Right atrium auricular region (tissue), 2 donors: ENCODE measurements around the gene CFAP299. TPM values are rescaled to one million over a fixed set of nuclear protein-coding genes. Genes with fewer than 3 reads are reported as not detected.

Experiments
- DNase-seq: peaks from one replicate; pipeline ENCODE4 v3.0.0-alpha.2; 2019; ENCODE audit warnings: low spot score
- H3K27ac ChIP-seq, 2 donors: fragments of 200-600 bp; sonication (generic); 1 replicate in 1 of 2; 2 replicates in 1 of 2; pipeline ENCODE4 v1.5.1; 2016 to 2019
- H3K27me3 ChIP-seq, 2 donors: fragments of 200-600 bp; sonication (generic); one replicate each; pipeline versions ENCODE4 v1.5.1 to v1.6.0; 2017 to 2019
- H3K36me3 ChIP-seq: fragments of 200-600 bp; sonication (generic); one replicate; pipeline ENCODE4 v1.5.1; 2016
- H3K4me1 ChIP-seq, 2 donors: fragments of 200-600 bp; sonication (generic); one replicate each; pipeline versions ENCODE4 v1.5.1 to v1.6.0; 2017 to 2019
- H3K4me3 ChIP-seq, 2 donors: fragments of 200-600 bp; sonication (generic); 1 replicate in 1 of 2; 2 replicates in 1 of 2; pipeline ENCODE4 v1.5.1; 2017 to 2019; ENCODE audit warnings: mild to moderate bottlenecking in 1 of 2, moderate library complexity in 1 of 2
- H3K9me3 ChIP-seq, 2 donors: fragments of 200-600 bp; sonication (generic); one replicate each; pipeline ENCODE4 v1.5.1; 2019
- total RNA-seq, 2 donors: library from RNA; depleted of rRNA; stranded (reverse); fragments of >200 nt; gene quantifications; one replicate each; pipeline ENCODE4 v1.1.0, GENCODE V29; 2016
- TF ChIP-seq, protein P1 (sequence below), 2 donors: fragments of 200-600 bp; sonication (generic); IDR thresholded peaks; one replicate each; pipeline ENCODE4 v1.5.1; 2019; ENCODE audit warnings: antibody characterized with exemption in 2 of 2

Gene CFAP299
- total RNA-seq, 2 donors from 2014 or later: not detected

DNA sequence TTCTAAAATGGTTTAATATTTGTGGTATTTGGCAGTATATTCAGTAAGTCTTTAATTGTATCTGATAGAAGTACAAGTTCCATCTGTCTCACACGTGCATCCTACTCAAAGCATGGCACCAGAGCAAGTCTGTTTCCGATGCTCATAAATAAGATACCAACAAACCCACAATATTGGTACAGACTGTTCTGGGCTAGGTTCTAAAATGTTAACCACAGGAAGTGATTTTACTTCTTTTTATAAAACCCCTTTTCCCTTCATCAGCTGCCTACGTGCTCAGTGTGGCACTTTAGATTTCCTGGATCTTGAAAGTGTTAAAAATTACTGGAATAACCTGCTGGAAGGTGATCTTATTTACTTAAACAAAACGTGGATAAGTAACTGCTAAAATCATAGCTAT is 165.1 kb downstream of the CFAP299 start:
- Histone ChIP-seq H3K27ac (no peak overlapping the region), H3K9me3 (peaks cover 0 to 9% of the 10 kb centered on the region in 2 donors), H3K27me3 (no peaks in the 10 kb centered on the region), H3K36me3 (no peaks in the 10 kb centered on the region), H3K4me1 (no peaks in the 10 kb centered on the region), H3K4me3 (no peak overlapping the region)
- DNase-seq: no peak
- TF ChIP-seq, protein P1, sequence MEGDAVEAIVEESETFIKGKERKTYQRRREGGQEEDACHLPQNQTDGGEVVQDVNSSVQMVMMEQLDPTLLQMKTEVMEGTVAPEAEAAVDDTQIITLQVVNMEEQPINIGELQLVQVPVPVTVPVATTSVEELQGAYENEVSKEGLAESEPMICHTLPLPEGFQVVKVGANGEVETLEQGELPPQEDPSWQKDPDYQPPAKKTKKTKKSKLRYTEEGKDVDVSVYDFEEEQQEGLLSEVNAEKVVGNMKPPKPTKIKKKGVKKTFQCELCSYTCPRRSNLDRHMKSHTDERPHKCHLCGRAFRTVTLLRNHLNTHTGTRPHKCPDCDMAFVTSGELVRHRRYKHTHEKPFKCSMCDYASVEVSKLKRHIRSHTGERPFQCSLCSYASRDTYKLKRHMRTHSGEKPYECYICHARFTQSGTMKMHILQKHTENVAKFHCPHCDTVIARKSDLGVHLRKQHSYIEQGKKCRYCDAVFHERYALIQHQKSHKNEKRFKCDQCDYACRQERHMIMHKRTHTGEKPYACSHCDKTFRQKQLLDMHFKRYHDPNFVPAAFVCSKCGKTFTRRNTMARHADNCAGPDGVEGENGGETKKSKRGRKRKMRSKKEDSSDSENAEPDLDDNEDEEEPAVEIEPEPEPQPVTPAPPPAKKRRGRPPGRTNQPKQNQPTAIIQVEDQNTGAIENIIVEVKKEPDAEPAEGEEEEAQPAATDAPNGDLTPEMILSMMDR (IDR thresholded peaks at IDR 0.05): no peak

DNA sequence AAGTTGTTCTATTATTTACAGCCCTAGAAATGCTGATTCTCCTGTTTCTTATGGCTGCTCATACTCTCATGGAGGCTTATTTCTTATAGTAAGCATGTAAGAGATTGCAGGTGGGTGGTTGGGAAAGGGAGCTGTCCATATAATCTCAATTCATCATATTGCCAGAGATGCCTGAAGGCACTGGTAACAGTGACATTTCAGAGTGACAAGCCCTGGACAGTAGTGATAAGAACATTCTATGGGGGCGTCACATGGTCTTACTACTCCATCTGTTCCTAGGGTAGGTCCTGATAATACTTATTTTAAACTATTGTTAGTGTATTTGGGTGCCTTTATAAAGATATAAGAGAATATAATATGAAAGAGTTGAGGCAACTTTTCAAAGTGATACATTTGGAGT is 171.5 kb downstream of the CFAP299 start:
- TF ChIP-seq, protein P1 (IDR thresholded peaks at IDR 0.05): no peak
- Histone ChIP-seq H3K4me1 (no peaks in the 10 kb centered on the region), H3K27me3 (no peaks in the 10 kb centered on the region), H3K9me3 (no peaks in the 10 kb centered on the region), H3K36me3 (no peaks in the 10 kb centered on the region), H3K4me3 (no peak overlapping the region), H3K27ac (no peak overlapping the region)
- no peak for DNase-seq

DNA sequence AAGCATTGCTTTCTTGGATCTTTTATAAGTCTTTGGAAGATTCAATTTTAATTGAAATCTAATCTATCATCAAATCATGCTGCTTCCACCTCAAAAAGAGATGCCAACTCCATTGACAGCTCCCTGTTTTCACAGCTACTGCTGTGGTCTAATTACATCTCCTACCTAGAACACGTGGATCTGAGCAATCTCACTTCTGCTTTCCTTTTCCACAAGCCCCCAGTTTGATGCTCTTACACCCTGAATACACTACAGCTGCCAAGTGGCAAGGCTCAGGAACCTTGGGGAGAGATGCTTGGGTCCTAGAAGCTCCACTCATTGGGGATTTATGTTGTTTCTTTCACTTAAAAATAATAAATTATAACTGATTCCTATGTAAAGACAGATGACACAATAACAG is 172.0 kb downstream of the CFAP299 start:
- TF ChIP-seq, protein P1 (IDR thresholded peaks at IDR 0.05): no peak
- H3K4me3 ChIP-seq: no peak overlapping the region
- H3K27me3 ChIP-seq: no peaks in the 10 kb centered on the region
- H3K4me1 ChIP-seq: no peaks in the 10 kb centered on the region
- H3K9me3 ChIP-seq: no peaks in the 10 kb centered on the region
- no peak overlapping the region for H3K27ac ChIP-seq
- DNase-seq: no peak
- H3K36me3 ChIP-seq: no peaks in the 10 kb centered on the region

DNA sequence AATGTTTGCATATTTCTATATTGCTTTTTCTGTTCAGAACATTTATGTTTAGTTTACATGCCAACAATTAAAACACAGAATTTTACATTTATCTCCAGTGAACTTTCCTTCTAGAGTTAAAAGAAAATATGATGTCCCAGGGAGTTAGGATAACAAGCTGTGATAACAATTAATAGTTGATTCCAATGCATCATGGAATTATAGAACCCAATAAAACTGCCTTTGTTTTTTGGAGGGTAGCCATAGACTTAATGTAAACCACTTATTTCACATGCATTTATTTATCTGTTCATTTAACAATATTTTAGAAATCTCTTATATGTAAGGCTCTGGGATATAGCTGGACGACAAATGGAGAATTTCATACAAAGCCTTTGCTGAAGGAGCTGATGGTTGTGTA is 180.0 kb downstream of the CFAP299 start:
- H3K4me3 ChIP-seq: no peak overlapping the region
- H3K36me3 ChIP-seq: no peaks in the 10 kb centered on the region
- H3K4me1 ChIP-seq: no peaks in the 10 kb centered on the region
- TF ChIP-seq, protein P1 (IDR thresholded peaks at IDR 0.05): no peak
- no peaks in the 10 kb centered on the region for H3K27me3 ChIP-seq
- no peak overlapping the region for H3K27ac ChIP-seq
- no peaks in the 10 kb centered on the region for H3K9me3 ChIP-seq
- DNase-seq: no peak

DNA sequence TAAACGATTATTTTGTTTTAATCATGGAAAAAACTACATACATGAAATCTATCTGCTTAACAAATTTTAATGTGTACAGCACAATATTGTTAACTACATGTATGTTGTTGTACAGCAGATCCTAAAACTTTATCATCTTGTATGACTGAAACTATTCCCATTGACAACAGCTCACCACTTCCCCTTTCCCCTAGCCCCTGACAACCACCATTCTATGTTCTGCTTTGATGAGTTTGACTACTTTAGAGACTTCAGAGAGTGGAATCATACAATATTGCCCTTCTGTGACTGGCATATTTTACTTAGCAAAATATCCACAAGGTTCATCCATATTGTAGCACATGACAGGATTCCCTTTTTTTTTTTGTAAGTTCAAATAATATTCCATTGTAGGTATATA is 185.9 kb downstream of the CFAP299 start:
- no peak for DNase-seq
- TF ChIP-seq, protein P1 (IDR thresholded peaks at IDR 0.05): no peak
- Histone ChIP-seq H3K4me3 (no peak overlapping the region), H3K9me3 (no peaks in the 10 kb centered on the region), H3K27ac (no peak overlapping the region), H3K36me3 (no peaks in the 10 kb centered on the region), H3K4me1 (no peaks in the 10 kb centered on the region), H3K27me3 (no peaks in the 10 kb centered on the region)

DNA sequence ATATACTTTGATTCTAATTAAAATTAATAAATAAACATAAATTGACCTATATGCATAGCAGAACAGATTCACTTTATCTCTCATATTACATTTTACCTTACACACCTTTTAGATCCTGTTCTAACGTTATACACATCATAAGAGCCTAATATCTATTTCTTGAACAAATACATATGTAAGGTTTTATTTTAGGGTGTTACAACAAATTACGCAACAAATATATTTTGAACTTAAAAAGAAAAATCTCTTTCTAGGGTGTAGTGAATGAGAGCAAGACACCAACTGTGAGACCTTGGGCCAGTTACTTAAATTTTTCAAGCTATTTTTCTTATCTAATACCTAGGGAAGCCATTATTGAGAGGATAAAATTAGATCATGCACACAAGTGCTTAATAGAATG is 191.2 kb downstream of the CFAP299 start:
- Histone ChIP-seq H3K4me1 (no peaks in the 10 kb centered on the region), H3K36me3 (no peaks in the 10 kb centered on the region), H3K9me3 (no peaks in the 10 kb centered on the region), H3K27ac (no peak overlapping the region), H3K4me3 (no peak overlapping the region), H3K27me3 (no peaks in the 10 kb centered on the region)
- DNase-seq: no peak
- TF ChIP-seq, protein P1 (IDR thresholded peaks at IDR 0.05): no peak
